Transverse colon (tissue), 4 donors: ENCODE data around the gene HERC2.
"Not testable (repeated sequence)": the region's sequence is repeated elsewhere in the genome, so short reads cannot be mapped to it uniquely, and the experiment has no call there.

Source experiments
- CTCF ChIP-seq, 5 experiments: fragments of 200-600 bp in 3 of 5; fragments of 450-650 bp in 2 of 5; sonication (generic) in 3 of 5; IDR thresholded peaks; 1 replicate in 2 of 5; 2 replicates in 3 of 5; pipeline ENCODE4 v1.5.1; 2016 to 2017; ENCODE audit warnings: antibody characterized with exemption in 5 of 5, inconsistent platforms in 3 of 5, mild to moderate bottlenecking in 2 of 5, moderate library complexity in 1 of 5
- EP300 ChIP-seq: sonication (generic); formaldehyde crosslinking; IDR thresholded peaks from one replicate; pipeline ENCODE4 v1.6.1; 2017; ENCODE audit warnings: antibody characterized with exemption, low read depth
- POLR2A ChIP-seq: fragments of 450-650 bp; IDR thresholded peaks from one replicate; pipeline ENCODE4 v1.6.1; 2016; ENCODE audit warnings: antibody characterized with exemption, mild to moderate bottlenecking, moderate library complexity
- POLR2AphosphoS5 ChIP-seq, 3 donors: sonication (generic); formaldehyde crosslinking; IDR thresholded peaks; one replicate each; pipeline ENCODE4 v1.6.1; 2016; ENCODE audit warnings: antibody characterized with exemption in 3 of 3

- TF ChIP-seq CTCF (IDR thresholded peaks at IDR 0.05); POLR2A; POLR2AphosphoS5 (IDR thresholded peaks at IDR 0.05); EP300: not testable (repeated sequence)
These were observed 169.4 kb downstream of the HERC2 start for GRCh38 chr15:28152538-28152923.
